ENCODE measurements around the gene MZT2A. TPM values are rescaled to one million over a fixed set of nuclear protein-coding genes. Genes with fewer than 3 reads are reported as not detected.
"Not testable (repeated sequence)": the region's sequence is repeated elsewhere in the genome, so short reads cannot be mapped to it uniquely, and the experiment has no call there.

The MZT2A gene
- total RNA-seq, 1 donor from 2014 or later: 108 TPM

DNA sequence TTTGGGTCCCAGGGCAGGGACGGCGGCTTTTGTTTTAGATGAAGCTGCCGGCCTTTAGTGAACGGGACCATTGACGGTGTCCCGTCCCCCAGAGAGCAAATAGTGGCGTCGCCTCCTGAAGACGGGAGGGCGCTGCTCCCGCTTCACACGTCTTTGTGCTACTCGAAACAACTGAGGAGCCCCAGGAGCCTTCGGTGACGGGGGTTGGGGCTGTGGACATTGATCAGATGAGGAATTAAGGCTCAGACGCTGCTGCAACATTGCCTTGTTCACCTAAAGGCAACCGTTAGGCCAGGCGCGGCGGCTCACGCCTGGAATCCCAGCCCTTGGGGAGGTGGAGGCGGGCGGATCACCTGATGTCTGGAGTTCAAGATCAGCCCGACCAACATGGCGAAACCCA is 15.8 kb downstream of the MZT2A start:
- H3K27me3 Mint-ChIP-seq; intact Hi-C loops (cut with micrococcal nuclease); H3K4me3 Mint-ChIP-seq; H3K27ac Mint-ChIP-seq; H3K9me3 Mint-ChIP-seq; DNase-seq; H3K4me1 Mint-ChIP-seq: not testable (repeated sequence)
- H3K36me3 Mint-ChIP-seq (ENCODE audit: low read depth): peaks cover 12% of the 10 kb centered on the region

DNA sequence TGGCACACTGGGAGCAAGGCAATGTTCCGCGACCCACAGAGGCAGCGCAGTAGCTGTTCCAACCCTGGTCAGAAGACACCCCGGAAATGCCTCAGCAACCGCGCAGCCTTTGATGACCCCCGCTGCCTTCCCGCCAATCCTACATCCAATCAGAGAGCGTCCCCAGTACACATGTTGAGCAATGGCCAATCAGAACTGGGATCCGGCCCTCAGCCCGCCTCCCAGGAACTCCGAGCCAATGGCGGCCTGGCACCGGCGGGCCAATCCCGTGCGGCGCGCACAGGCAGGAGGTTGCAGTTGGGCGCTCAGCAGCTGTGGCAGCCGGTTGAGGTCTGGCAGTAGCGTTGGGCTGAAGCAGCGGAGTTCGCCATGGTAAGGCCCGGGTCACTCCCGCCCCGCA is 16.4 kb downstream of the MZT2A start, which contains the start of gene TUBA3D:
Gene TUBA3D, plus strand, starts transcription at position 289 of the 400 bp plus-strand sequence. Its CDS starts 81 bp downstream, at position 370.
- intact Hi-C loops (cut with micrococcal nuclease): no loop called here
- H3K36me3 Mint-ChIP-seq (ENCODE audit: low read depth): peaks cover 12% of the 10 kb centered on the region
- no peaks in the 10 kb centered on the region for H3K9me3 Mint-ChIP-seq
- no peak within 1 kb of the TSS for H3K4me3 Mint-ChIP-seq
- no peak within 1 kb of the TSS for H3K27ac Mint-ChIP-seq
- H3K27me3 Mint-ChIP-seq: no peaks in the 10 kb centered on the region
- DNase-seq: no peak
- H3K4me1 Mint-ChIP-seq: no peaks in the 10 kb centered on the region

DNA sequence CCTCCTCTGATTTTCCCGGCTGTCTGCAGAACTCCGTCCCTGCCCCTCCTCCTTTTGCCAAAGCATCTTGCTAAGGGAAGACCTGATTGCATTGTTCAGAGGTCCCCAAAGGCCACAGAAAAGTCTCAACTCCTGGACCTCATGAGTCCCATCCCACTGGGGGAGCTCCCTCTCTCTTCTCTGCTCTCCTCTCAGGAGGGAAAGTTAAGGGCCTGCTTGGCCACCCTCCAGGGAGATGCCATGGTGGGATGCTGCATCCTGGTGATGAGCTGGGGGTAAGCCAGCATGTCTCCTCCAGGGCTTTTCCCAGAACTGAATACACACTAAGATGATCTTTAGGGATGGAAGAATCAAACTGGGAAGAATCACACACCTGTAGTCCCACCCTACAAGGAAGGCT is 18.9 kb downstream of the MZT2A start:
- H3K9me3 Mint-ChIP-seq; H3K27me3 Mint-ChIP-seq; H3K4me3 Mint-ChIP-seq; intact Hi-C loops (cut with micrococcal nuclease); DNase-seq; H3K27ac Mint-ChIP-seq; H3K4me1 Mint-ChIP-seq: not testable (repeated sequence)
- peaks cover 12% of the 10 kb centered on the region for H3K36me3 Mint-ChIP-seq (ENCODE audit: low read depth)

DNA sequence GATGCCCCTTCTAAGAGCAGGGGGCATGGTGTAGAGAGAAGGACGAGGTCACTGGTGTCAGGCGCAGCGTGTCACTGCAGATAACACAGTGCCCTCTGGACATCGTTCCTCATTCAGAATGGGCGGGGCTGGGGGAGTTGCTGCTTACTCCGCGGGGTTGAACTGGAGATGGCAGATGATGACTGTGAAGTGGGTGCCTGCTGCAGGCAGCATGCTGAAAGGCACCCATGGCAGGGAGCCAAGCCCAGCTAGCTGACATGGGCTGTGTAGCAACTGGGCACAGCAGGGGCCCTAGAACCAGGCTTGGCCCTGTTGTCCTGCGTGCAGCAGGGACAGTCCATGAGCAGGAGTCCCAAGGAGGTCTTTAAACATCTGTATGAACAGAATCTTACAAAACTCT is 20.6 kb downstream of the MZT2A start:
- intact Hi-C loops (cut with micrococcal nuclease); H3K36me3 Mint-ChIP-seq (ENCODE audit: low read depth); DNase-seq; H3K27ac Mint-ChIP-seq; H3K4me1 Mint-ChIP-seq; H3K4me3 Mint-ChIP-seq; H3K9me3 Mint-ChIP-seq; H3K27me3 Mint-ChIP-seq: not testable (repeated sequence)

DNA sequence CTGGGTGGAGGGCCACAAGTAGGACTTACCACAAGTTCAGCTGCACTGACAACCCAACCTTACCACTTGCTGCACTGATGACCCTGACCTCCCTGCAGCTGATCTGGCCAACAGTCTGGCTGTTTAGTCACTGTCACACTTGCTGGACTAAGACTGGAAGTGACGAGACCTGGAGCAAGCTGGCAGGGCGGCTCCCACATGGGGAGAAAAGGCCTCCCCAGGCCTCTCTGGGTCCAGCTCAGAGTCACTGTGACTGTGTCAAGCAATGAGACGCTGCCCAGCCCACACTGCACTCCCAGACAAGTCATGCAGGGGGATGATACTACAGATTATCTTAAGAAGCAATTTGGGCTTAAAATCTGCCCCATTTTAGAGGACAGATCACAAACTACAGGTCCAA is 21.3 kb downstream of the MZT2A start:
- H3K27me3 Mint-ChIP-seq; DNase-seq; H3K4me3 Mint-ChIP-seq; intact Hi-C loops (cut with micrococcal nuclease); H3K4me1 Mint-ChIP-seq; H3K9me3 Mint-ChIP-seq; H3K36me3 Mint-ChIP-seq (ENCODE audit: low read depth); H3K27ac Mint-ChIP-seq: not testable (repeated sequence)

DNA sequence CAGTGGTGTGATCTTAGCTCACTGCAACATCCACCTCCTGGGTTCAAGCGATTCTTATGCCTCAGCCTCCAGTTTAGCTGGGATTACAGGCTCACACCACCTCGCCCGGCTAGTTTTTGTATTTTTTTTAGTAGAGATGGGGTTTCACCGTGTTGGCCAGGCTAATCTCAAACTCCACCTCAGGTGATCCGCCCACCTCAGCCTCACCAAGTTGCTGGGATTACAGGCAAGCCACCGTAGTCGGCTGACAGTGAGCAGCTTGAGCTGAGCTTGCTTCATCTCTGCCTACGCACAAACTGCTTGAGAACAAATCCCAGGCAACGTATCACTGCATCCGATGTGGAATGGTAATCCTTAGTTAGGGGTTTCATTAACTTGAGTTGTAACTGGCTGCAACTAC is 24.5 kb downstream of the MZT2A start:
- H3K4me1 Mint-ChIP-seq; H3K36me3 Mint-ChIP-seq (ENCODE audit: low read depth); H3K9me3 Mint-ChIP-seq; intact Hi-C loops (cut with micrococcal nuclease); H3K27ac Mint-ChIP-seq; H3K27me3 Mint-ChIP-seq; H3K4me3 Mint-ChIP-seq; DNase-seq: not testable (repeated sequence)

DNA sequence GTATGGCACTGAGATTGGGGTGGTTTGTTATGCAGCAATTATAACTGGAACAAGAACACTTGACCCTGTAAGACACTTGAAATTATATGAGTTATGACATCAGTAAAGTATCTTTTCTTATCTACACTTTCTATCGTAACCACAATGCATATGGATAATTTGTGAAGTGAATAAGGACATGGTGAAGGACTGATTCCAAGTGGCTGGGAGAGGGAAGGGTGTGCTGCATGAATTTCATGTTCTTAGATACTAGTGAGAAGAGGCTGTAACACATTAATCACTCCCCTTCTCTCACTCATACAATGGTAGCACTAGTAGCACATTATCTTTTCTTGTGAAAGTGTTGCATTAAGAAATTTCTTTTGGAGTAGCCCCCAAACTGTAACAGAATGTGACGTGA is 37.3 kb downstream of the MZT2A start:
- intact Hi-C loops (cut with micrococcal nuclease); H3K27ac Mint-ChIP-seq; H3K36me3 Mint-ChIP-seq (ENCODE audit: low read depth): not testable (repeated sequence)

DNA sequence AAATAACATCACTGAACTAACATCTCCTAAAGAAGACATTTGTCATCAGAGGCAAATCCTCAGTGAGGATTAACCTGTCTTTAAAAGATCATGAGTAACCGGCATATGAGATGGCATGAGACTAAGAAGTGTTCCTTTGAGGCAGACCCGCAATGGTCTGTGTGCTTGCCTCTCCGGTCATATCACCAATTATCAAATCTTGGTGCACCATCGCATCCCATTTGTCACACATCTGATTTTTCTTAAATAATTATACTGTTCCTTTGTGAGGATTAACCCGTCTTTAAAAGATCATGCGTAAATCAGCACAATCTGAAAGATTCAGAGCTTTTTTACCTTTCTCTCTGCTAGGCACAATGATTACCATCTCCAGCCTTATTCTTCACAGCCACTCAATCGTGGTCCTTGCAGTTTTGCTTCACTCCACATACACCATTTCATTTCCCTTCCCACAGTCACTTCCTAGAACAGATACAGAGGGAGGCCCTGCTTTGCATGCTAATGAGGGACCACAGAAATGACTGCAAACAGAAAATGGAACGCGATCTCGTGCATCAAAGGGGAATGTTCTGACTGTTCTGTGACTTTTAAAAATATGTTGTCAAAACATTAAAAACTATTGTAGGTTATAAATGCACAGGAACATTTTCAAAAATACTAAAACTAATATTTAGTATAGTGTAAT is 40.8 kb downstream of the MZT2A start:
- H3K9me3 Mint-ChIP-seq; H3K36me3 Mint-ChIP-seq (ENCODE audit: low read depth); H3K27ac Mint-ChIP-seq; H3K4me3 Mint-ChIP-seq; intact Hi-C loops (cut with micrococcal nuclease): not testable (repeated sequence)
- DNase-seq: peak; percentile 69
- Mint-ChIP-seq H3K4me1 (peaks cover 11% of the 10 kb centered on the region), H3K27me3 (peaks cover 21% of the 10 kb centered on the region)

More for the DNA sequence above, 37.3 kb downstream of the MZT2A start:
- Mint-ChIP-seq H3K27me3 (peaks cover 18% of the 10 kb centered on the region), H3K4me1 (peaks cover 11% of the 10 kb centered on the region)
- H3K9me3 Mint-ChIP-seq, DNase-seq, H3K4me3 Mint-ChIP-seq: not testable (repeated sequence)

DNA sequence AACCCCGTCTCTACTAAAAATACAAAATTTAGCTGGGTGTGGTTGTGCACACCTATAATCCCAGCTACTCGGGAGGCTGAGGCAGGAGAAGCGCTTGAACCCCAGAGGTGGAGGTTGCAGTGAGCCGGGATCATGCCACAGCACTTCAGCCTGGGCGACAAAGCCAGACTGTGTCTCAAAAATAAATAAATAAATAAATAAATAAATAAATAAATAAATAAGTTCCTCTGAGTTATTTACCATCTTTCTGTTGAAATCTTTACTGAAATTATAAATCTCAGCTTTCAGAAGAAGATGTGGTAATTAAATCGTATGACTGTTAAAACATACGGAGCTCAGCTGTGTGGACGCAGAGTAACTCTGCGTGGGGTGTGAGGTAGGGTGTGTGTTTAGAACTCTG is 44.2 kb downstream of the MZT2A start:
- H3K4me3 Mint-ChIP-seq; intact Hi-C loops (cut with micrococcal nuclease); H3K27ac Mint-ChIP-seq; H3K4me1 Mint-ChIP-seq; H3K9me3 Mint-ChIP-seq; H3K36me3 Mint-ChIP-seq (ENCODE audit: low read depth); DNase-seq: not testable (repeated sequence)
- peaks cover 13% of the 10 kb centered on the region for H3K27me3 Mint-ChIP-seq

DNA sequence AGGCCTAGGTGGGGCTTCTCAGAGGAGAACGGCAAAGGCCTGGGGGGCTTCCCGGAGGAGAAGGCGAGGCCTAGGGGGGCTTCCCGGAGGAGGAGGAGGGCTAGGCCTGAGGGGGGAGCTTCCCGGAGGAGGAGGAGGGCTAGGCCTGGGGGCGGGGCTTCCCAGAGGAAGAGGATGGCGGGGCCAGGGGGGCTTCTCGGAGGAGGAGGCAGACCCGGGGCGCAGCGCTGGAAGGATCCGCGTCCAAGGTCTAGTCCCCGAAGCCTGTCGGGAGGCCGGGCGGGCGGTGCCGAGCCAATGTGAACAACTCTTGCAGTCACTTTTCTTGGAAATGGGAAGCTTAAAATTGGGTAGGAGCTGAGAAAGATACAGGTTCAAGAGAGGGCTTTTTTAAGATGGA is 46.3 kb downstream of the MZT2A start:
- no peaks in the 10 kb centered on the region for H3K9me3 Mint-ChIP-seq
- intact Hi-C loops (cut with micrococcal nuclease): no loop called here

DNA sequence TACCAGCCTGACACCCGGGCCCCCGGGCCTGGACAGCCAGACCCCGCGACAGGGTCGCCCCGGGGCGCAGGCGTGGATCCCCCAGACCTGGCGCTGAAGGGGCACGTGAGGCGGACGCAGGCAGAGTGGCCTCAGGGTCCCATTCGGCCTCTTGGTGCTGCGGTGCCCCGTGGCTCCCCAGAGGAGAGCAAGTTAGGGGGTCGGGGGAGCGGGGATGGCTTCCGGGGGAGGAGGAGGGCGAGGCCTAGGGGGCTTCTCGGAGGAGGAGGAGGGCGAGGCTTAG is 46.7 kb downstream of the MZT2A start:
- H3K36me3 Mint-ChIP-seq (ENCODE audit: low read depth); H3K4me1 Mint-ChIP-seq; intact Hi-C loops (cut with micrococcal nuclease); H3K4me3 Mint-ChIP-seq; H3K9me3 Mint-ChIP-seq; H3K27ac Mint-ChIP-seq; DNase-seq: not testable (repeated sequence)
- peaks cover 15% of the 10 kb centered on the region for H3K27me3 Mint-ChIP-seq

More for the DNA sequence above, 46.3 kb downstream of the MZT2A start:
- DNase-seq: no peak
- Mint-ChIP-seq H3K36me3 (ENCODE audit: low read depth) (no peaks in the 10 kb centered on the region), H3K4me3 (no peak overlapping the region), H3K4me1 (peaks cover 4% of the 10 kb centered on the region), H3K27ac (no peak overlapping the region), H3K27me3 (peaks cover 15% of the 10 kb centered on the region)

DNA sequence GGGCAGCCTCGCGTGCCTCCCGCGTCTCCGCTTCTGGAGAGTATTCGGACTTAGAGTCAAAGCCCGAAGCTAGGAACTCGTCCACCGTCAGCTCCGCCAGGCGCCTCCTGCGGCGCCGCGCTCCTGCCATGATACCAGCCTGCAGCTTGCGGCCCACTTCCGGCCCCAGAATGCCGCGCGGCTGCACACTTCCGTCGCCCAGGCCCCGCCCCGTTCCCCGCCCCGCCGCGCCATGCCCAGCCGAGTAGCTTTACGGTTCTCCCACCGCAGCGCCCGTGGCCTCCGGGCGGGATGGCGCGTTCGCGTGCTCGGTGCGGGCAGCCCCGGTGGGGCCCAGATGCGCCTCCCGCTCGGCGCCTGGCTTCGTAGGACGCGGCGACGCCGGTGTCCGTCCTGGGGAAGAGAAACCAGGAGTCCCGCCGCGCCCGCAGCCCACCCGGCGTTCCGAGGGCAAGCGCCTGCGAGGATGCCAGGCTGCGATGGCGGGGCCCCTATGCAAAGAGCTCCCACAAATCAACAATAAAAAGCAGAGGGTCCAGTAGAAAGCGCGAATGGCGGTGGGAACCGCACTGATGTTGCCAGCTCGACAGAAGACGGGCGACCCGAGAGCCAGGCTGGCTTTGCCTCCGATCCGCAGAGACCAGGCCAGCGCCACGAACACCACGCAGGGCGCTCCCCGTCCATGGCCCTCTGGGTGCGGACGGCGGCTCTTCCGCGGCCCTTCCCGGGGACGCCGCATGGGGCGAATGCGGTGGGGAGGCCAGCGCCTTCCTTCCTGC is 47.3 kb downstream of the MZT2A start:
- intact Hi-C loops (cut with micrococcal nuclease); H3K27ac Mint-ChIP-seq; H3K9me3 Mint-ChIP-seq; DNase-seq; H3K4me1 Mint-ChIP-seq; H3K36me3 Mint-ChIP-seq (ENCODE audit: low read depth): not testable (repeated sequence)
- H3K4me3 Mint-ChIP-seq: peak overlapping the region; percentile 35
- peaks cover 13% of the 10 kb centered on the region for H3K27me3 Mint-ChIP-seq

DNA sequence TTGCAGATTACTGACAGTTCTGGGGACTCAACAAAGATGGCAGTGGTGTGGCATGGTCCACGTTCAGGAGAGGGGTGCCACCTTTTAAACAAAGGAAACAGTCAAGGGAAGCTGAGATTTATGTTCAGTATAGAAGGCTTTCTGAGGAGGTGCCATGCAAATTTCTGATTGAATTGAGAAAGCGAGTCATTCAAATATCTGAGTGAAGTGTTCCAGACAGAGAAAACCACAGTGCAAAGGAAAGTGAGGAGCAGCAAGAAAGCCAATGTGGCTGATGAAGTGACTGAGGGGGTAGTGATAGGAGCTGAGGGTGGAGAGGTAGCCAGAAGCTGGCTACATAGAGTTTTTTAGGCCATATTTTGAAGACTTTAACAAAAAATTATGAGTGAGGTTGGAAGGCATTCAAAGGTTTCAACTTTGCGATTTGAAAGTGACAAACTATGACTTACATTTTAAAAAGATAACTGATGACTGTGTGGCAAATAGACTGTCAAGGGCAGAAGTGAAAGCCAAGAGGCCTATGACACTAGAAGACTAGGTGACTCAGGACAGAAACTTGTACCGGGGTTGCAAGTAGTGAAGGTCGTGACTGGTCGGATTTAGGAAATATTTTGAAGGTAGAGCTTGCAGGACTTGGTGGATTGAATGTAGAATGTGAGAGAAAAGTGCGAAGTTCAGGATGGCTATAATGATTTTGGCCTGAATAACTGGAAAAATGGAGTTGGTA is 51.3 kb downstream of the MZT2A start:
- H3K27me3 Mint-ChIP-seq; H3K4me1 Mint-ChIP-seq; intact Hi-C loops (cut with micrococcal nuclease); H3K4me3 Mint-ChIP-seq; H3K36me3 Mint-ChIP-seq (ENCODE audit: low read depth); H3K9me3 Mint-ChIP-seq; DNase-seq: not testable (repeated sequence)
- peak overlapping the region; percentile 45 for H3K27ac Mint-ChIP-seq

Measured in activated CD4-positive, alpha-beta T cell treated with anti-CD3 and anti-CD28 coated beads, Interleukin-2, amount 10 ng/mL, durations not matched to agents 24 days and 14 days (primary cell).